NCI-H345 (cell line): ENCODE data around the gene HDAC11.
"Not testable (repeated sequence)": the region's sequence is repeated elsewhere in the genome, so short reads cannot be mapped to it uniquely, and the experiment has no call there.

Source experiments
- DNase-seq: peaks from one replicate; lab custom pipeline; 2025; lab: John Stamatoyannopoulos, UW

Gene HDAC11

GRCh38 chr3:13493867-13494441, 13.8 kb downstream of the HDAC11 start:
- no peak for DNase-seq

GRCh38 chr3:13494463-13495350, 14.6 kb downstream of the HDAC11 start:
- no peak for DNase-seq

DNA sequence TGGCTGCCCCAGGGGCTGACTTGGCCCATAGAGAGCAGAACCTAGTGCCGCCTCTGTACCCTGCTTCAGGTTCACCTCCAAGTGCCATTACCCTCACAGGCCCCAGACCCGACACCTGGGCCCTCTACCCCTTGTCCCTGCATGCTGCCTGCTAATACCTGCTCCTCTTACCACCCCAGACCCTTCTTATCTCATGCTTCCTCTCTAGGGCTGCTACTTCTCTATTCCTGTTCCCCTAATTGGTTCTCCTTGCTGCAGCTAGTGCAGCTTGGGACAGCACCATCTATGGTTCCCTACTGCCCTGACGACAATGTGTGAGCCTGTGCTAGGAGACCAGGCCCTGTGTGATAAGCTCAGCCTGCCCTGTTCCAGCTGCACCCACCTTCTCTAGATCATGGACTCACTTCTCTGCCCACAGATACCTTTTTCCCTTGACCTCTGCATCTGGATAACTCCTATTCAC, 15.3 kb downstream of the HDAC11 start:
- no peak for DNase-seq

- peak; percentile 43 for DNase-seq
Measured at GRCh38 chr3:13495921-13496723, 16.0 kb downstream of the HDAC11 start.

GRCh38 chr3:13496879-13497278, 16.8 kb downstream of the HDAC11 start:
- no peak for DNase-seq

DNA sequence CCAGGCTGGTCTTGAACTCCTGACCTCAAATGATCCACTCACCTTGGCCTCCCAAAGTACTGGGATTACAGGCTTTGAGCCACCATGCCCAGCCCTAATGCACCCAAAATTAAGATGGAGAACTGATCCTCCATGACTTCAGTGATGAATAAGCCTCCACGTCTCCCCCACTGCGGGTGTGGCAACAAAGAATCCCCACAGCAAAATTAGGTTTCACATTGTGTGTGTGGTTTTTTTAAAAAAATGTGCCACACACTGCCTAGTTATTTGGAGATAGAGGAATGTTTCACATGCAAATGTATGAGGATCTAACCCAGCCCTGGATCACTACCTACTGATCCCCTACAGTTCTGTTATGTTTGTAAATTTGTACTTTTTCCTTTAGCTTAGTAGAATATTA, 17.3 kb downstream of the HDAC11 start:
- DNase-seq, result no peak

- DNase-seq, result no peak
Measured at GRCh38 chr3:13498354-13499060, 18.4 kb downstream of the HDAC11 start.

DNA sequence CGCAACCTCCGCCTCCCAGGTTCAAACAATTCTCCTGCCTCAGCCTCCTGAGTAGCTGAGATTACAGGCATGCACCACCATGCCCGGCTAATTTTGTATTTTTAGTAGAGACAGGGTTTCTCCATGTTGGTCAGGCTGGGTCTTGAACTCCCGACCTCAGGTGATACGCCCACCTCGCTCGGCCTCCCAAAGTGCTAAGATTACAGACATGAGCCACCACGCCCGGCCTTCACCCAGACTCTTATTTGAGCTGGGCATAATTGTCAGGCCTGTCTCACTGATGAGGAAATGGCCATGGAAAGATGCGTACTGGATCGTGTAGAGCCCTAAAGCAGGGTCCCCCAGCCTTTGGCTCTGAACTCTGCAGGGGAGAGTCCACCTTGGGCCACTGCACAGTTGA, 19.1 kb downstream of the HDAC11 start:
- DNase-seq, result not testable (repeated sequence)

- no peak for DNase-seq
Measured at GRCh38 chr3:13500133-13500885, 20.2 kb downstream of the HDAC11 start.

GRCh38 chr3:13501056-13501455, 20.9 kb downstream of the HDAC11 start:
- no peak for DNase-seq

GRCh38 chr3:13501521-13501920, 21.4 kb downstream of the HDAC11 start:
- DNase-seq, result no peak

- DNase-seq, result no peak
Measured at GRCh38 chr3:13501958-13502790, 22.1 kb downstream of the HDAC11 start.

DNA sequence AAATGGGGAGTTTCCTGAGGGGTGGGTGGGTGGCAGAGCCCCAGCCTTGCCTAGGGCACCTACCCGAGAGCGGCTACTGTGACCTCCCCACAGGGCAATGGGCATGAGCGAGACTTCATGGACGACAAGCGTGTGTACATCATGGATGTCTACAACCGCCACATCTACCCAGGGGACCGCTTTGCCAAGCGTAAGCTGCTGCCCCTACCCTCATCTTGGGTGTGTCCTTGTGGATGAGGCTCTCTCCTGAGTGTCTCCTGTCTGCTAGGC, 22.6 kb downstream of the HDAC11 start:
- DNase-seq, result no peak

GRCh38 chr3:13504161-13504831, 24.2 kb downstream of the HDAC11 start:
- no peak for DNase-seq

GRCh38 chr3:13505147-13506130, 25.3 kb downstream of the HDAC11 start:
- DNase-seq, result no peak

- DNase-seq, result no peak
Measured at GRCh38 chr3:13506239-13506638, 26.1 kb downstream of the HDAC11 start.

DNA sequence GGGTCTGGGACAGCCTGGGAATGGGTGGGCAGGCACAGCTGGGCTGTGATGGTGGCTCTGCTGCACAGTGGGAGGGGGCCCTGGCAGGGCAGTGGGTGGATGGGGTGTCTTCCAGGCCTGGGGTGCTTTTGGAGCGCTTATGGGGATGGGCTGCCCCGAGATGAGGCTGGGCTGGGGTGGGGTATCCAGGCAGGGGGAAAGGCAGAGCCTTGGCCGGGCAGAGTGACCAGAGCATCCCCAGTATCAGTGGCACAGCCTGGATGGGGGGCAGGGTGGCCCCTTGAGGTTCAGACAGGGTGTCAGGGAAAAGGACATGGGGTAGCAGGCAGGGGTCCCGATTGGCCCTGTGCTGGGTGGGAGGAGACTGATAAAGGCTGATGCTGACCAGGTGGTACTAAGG, 26.6 kb downstream of the HDAC11 start:
- DNase-seq, result no peak

- no peak for DNase-seq
Measured at GRCh38 chr3:13507247-13507569, 27.1 kb downstream of the HDAC11 start.
